ENCODE measurements around the gene DLX1. TPM values are rescaled to one million over a fixed set of nuclear protein-coding genes. Genes with fewer than 3 reads are reported as not detected.

DLX1 gene
- total RNA-seq, 2 donors from 2014 or later = not detected

GRCh38 chr2:172087207-172087779, 2.0 kb downstream of the DLX1 start:
- Mint-ChIP-seq H3K27ac (peak overlapping the region; percentile 51 to 73), H3K27me3 (peaks cover 73 to 86% of the 10 kb centered on the region in 2 donors), H3K36me3 (no peaks in the 10 kb centered on the region), H3K9me3 (no peaks in the 10 kb centered on the region), H3K4me1 (ENCODE audit: low read depth in 2 of 2) (peaks cover 51 to 54% of the 10 kb centered on the region in 2 donors), H3K4me3 (peak overlapping the region; percentile 91)
- ATAC-seq = no peak
- no peak for DNase-seq (ENCODE audit: low spot score)

- Mint-ChIP-seq H3K4me3 (no peak overlapping the region), H3K27ac (peak overlapping the region; percentile 51 to 73), H3K9me3 (no peaks in the 10 kb centered on the region), H3K4me1 (ENCODE audit: low read depth in 2 of 2) (peaks cover 51 to 54% of the 10 kb centered on the region in 2 donors), H3K36me3 (no peaks in the 10 kb centered on the region), H3K27me3 (peaks cover 73 to 86% of the 10 kb centered on the region in 2 donors)
- DNase-seq (ENCODE audit: low spot score) (no peak), ATAC-seq (no peak)
These were observed 2.5 kb downstream of the DLX1 start for GRCh38 chr2:172087780-172088244.

- Mint-ChIP-seq H3K27me3 (peaks cover 72 to 86% of the 10 kb centered on the region in 2 donors), H3K4me1 (ENCODE audit: low read depth in 2 of 2) (peaks cover 51 to 52% of the 10 kb centered on the region in 2 donors), H3K36me3 (no peaks in the 10 kb centered on the region), H3K4me3 (peak overlapping the region; percentile 8), H3K27ac (peak overlapping the region; percentile 51 to 73), H3K9me3 (no peaks in the 10 kb centered on the region)
- no peak for DNase-seq (ENCODE audit: low spot score)
- no peak for ATAC-seq
These were observed 3.1 kb downstream of the DLX1 start for GRCh38 chr2:172088245-172089004.

GRCh38 chr2:172089005-172089504, 3.7 kb downstream of the DLX1 start:
- DNase-seq (ENCODE audit: low spot score) (no peak), ATAC-seq (no peak)
- no peak overlapping the region for H3K4me3 Mint-ChIP-seq
- peaks cover 50 to 52% of the 10 kb centered on the region in 2 donors for H3K4me1 Mint-ChIP-seq (ENCODE audit: low read depth in 2 of 2)
- no peak overlapping the region for H3K27ac Mint-ChIP-seq
- no peaks in the 10 kb centered on the region for H3K9me3 Mint-ChIP-seq
- peaks cover 5% of the 10 kb centered on the region for H3K36me3 Mint-ChIP-seq
- peaks cover 71 to 86% of the 10 kb centered on the region in 2 donors for H3K27me3 Mint-ChIP-seq

GRCh38 chr2:172089633-172090032, 4.3 kb downstream of the DLX1 start:
- Mint-ChIP-seq H3K4me3 (no peak overlapping the region), H3K4me1 (ENCODE audit: low read depth in 2 of 2) (peaks cover 44 to 50% of the 10 kb centered on the region in 2 donors)

GRCh38 chr2:172090044-172090961, 5.0 kb downstream of the DLX1 start:
- DNase-seq (ENCODE audit: low spot score) = no peak
- H3K27me3 Mint-ChIP-seq = peaks cover 68 to 81% of the 10 kb centered on the region in 2 donors

More at GRCh38 chr2:172089633-172090032, 4.3 kb downstream of the DLX1 start:
- no peak overlapping the region for H3K27ac Mint-ChIP-seq
- H3K9me3 Mint-ChIP-seq = no peaks in the 10 kb centered on the region
- no peak for DNase-seq (ENCODE audit: low spot score)
- no peak for ATAC-seq
- peaks cover 6% of the 10 kb centered on the region for H3K36me3 Mint-ChIP-seq
- H3K27me3 Mint-ChIP-seq = peaks cover 68 to 84% of the 10 kb centered on the region in 2 donors

GRCh38 chr2:172091000-172091641, 5.8 kb downstream of the DLX1 start:
- DNase-seq (ENCODE audit: low spot score) = no peak
- Mint-ChIP-seq H3K36me3 (peaks cover 6% of the 10 kb centered on the region), H3K27ac (no peak overlapping the region), H3K4me3 (no peak overlapping the region), H3K9me3 (no peaks in the 10 kb centered on the region), H3K27me3 (peaks cover 69 to 79% of the 10 kb centered on the region in 2 donors), H3K4me1 (ENCODE audit: low read depth in 2 of 2) (peaks cover 44 to 51% of the 10 kb centered on the region in 2 donors)
- ATAC-seq = no peak

More at GRCh38 chr2:172090044-172090961, 5.0 kb downstream of the DLX1 start:
- H3K36me3 Mint-ChIP-seq = peaks cover 6% of the 10 kb centered on the region
- H3K27ac Mint-ChIP-seq = no peak overlapping the region
- H3K9me3 Mint-ChIP-seq = no peaks in the 10 kb centered on the region
- no peak for ATAC-seq
- peaks cover 42 to 51% of the 10 kb centered on the region in 2 donors for H3K4me1 Mint-ChIP-seq (ENCODE audit: low read depth in 2 of 2)
- H3K4me3 Mint-ChIP-seq = no peak overlapping the region

- Mint-ChIP-seq H3K9me3 (no peaks in the 10 kb centered on the region), H3K4me1 (ENCODE audit: low read depth in 2 of 2) (peaks cover 44 to 50% of the 10 kb centered on the region in 2 donors), H3K27ac (no peak overlapping the region), H3K36me3 (peaks cover 6% of the 10 kb centered on the region), H3K27me3 (peaks cover 67 to 79% of the 10 kb centered on the region in 2 donors), H3K4me3 (no peak overlapping the region)
- DNase-seq (ENCODE audit: low spot score) (no peak), ATAC-seq (no peak)
These were observed 6.7 kb downstream of the DLX1 start for GRCh38 chr2:172091761-172092566.

GRCh38 chr2:172092716-172093415, 7.6 kb downstream of the DLX1 start:
- Mint-ChIP-seq H3K4me3 (peak overlapping the region; percentile 82), H3K27ac (peak overlapping the region; percentile 38 to 62), H3K9me3 (no peaks in the 10 kb centered on the region), H3K4me1 (ENCODE audit: low read depth in 2 of 2) (peaks cover 35 to 42% of the 10 kb centered on the region in 2 donors), H3K27me3 (peaks cover 60 to 71% of the 10 kb centered on the region in 2 donors), H3K36me3 (peaks cover 6% of the 10 kb centered on the region)
- ATAC-seq = no peak
- no peak for DNase-seq (ENCODE audit: low spot score)

- Mint-ChIP-seq H3K9me3 (no peaks in the 10 kb centered on the region), H3K27ac (peak overlapping the region; percentile 38 to 62)
- no peak for DNase-seq (ENCODE audit: low spot score)
These were observed 8.3 kb downstream of the DLX1 start for GRCh38 chr2:172093416-172094293.

More at GRCh38 chr2:172093416-172094293, 8.3 kb downstream of the DLX1 start:
- Mint-ChIP-seq H3K4me1 (ENCODE audit: low read depth in 2 of 2) (peaks cover 31 to 42% of the 10 kb centered on the region in 2 donors), H3K36me3 (peaks cover 10% of the 10 kb centered on the region), H3K4me3 (peak overlapping the region; percentile 82), H3K27me3 (peaks cover 56 to 69% of the 10 kb centered on the region in 2 donors)
- ATAC-seq = no peak

All from natural killer cell treated with Interleukin-12 subunit alpha and Interleukin-12 subunit beta and Interleukin-15 and Interleukin-18, amount 100 ng/mL, for 72 hours (primary cell).